Naive thymus-derived CD4-positive, alpha-beta T cell (primary cell): Measurements from ENCODE around the gene MYL4. TPM values are rescaled to one million over a fixed set of nuclear protein-coding genes. Genes with fewer than 3 reads are reported as not detected.
"Not testable (repeated sequence)": the region's sequence is repeated elsewhere in the genome, so short reads cannot be mapped to it uniquely, and the experiment has no call there.

Experiments used
- ATAC-seq: fragments of 150-1000 bp; cut with Tn5 transposase; 2 replicates; pipeline ENCODE4 v1.10.0; 2021; ENCODE audit warnings: mild to moderate bottlenecking, moderate library complexity
- CTCF ChIA-PET: fragments of 350-600 bp; sonication (Branson Sonifier 250); formaldehyde crosslinking; loops from one replicate; lab custom pipeline; 2021; ENCODE audit warnings: antibody characterized with exemption; lab: Charles Lee
- POLR2A ChIA-PET: fragments of 350-600 bp; sonication (Branson Sonifier 250); formaldehyde crosslinking; loops from one replicate; lab custom pipeline; 2021; ENCODE audit warnings: antibody characterized with exemption, inconsistent platforms; lab: Charles Lee
- DNase-seq, 9 donors: peaks; one replicate each; pipeline versions ENCODE4 v3.0.0 to v3.0.0-alpha.2; 2020 to 2022; ENCODE audit warnings: mixed read lengths in 1 of 9
- H3K27ac ChIP-seq: one replicate; pipeline ENCODE4 v1.7.0; 2013; ENCODE audit warnings: mild to moderate bottlenecking, low read depth, low read length, moderate library complexity
- H3K27me3 ChIP-seq, 2 donors: one replicate each; pipeline ENCODE4 v1.7.0; 2013; ENCODE audit warnings: low read length in 2 of 2, mild to moderate bottlenecking in 2 of 2, moderate library complexity in 2 of 2; ENCODE audit not compliant: control insufficient read depth in 2 of 2, insufficient read depth in 2 of 2
- H3K36me3 ChIP-seq, 3 experiments: 1 replicate in 2 of 3; 2 replicates in 1 of 3; pipeline ENCODE4 v1.7.0; 2013; ENCODE audit warnings: low read length in 3 of 3, mild to moderate bottlenecking in 3 of 3, moderate library complexity in 1 of 3; ENCODE audit not compliant: insufficient read depth in 3 of 3, control insufficient read depth in 2 of 3
- H3K4me1 ChIP-seq, 2 donors: one replicate each; pipeline ENCODE4 v1.7.0; 2013; ENCODE audit warnings: low read length in 2 of 2, mild to moderate bottlenecking in 2 of 2, moderate library complexity in 1 of 2; ENCODE audit not compliant: control insufficient read depth in 2 of 2, insufficient read depth in 2 of 2
- H3K4me3 ChIP-seq: 2 replicates; pipeline ENCODE4 v1.7.0; 2013; ENCODE audit warnings: mild to moderate bottlenecking, low read length
- H3K9me3 ChIP-seq, 3 experiments: 1 replicate in 2 of 3; 2 replicates in 1 of 3; pipeline ENCODE4 v1.7.0; 2013; ENCODE audit warnings: low read length in 3 of 3; ENCODE audit not compliant: control insufficient read depth in 2 of 3
- H3K27ac Mint-ChIP-seq, 9 donors: one replicate each; pipeline ENCODE4 v1.8.0; 2020 to 2022; ENCODE audit warnings: mixed read lengths in 9 of 9, mild to moderate bottlenecking in 8 of 9, moderate library complexity in 5 of 9, inconsistent platforms in 2 of 9
- H3K27me3 Mint-ChIP-seq, 5 donors: one replicate each; pipeline ENCODE4 v1.8.0; 2021 to 2022; ENCODE audit warnings: mixed read lengths in 5 of 5, mild to moderate bottlenecking in 1 of 5
- H3K36me3 Mint-ChIP-seq, 5 donors: one replicate each; pipeline ENCODE4 v1.8.0; 2020 to 2022; ENCODE audit warnings: mixed read lengths in 5 of 5, mild to moderate bottlenecking in 3 of 5, inconsistent platforms in 1 of 5
- H3K4me1 Mint-ChIP-seq, 7 donors: one replicate each; pipeline ENCODE4 v1.8.0; 2020 to 2022; ENCODE audit warnings: mixed read lengths in 7 of 7, mild to moderate bottlenecking in 3 of 7, inconsistent platforms in 1 of 7
- H3K4me3 Mint-ChIP-seq, 10 donors: one replicate each; pipeline ENCODE4 v1.8.0; 2020 to 2022; ENCODE audit warnings: mild to moderate bottlenecking in 10 of 10, mixed read lengths in 10 of 10, moderate library complexity in 6 of 10, inconsistent platforms in 2 of 10
- H3K9me3 Mint-ChIP-seq, 11 donors: one replicate each; pipeline ENCODE4 v1.8.0; 2020 to 2022; ENCODE audit warnings: mixed read lengths in 11 of 11, mild to moderate bottlenecking in 4 of 11, inconsistent platforms in 1 of 11, moderate library complexity in 1 of 11
- intact Hi-C, 2 donors: fragments of 100-400 bp; cut with micrococcal nuclease; formaldehyde crosslinking; loops; one replicate each; pipeline ENCODE4 v1.15.1; 2023
- polyA plus RNA-seq, 2 donors: library from polyadenylated mRNA; unstranded; fragments of 300-500 nt; fragmentation: Illumina TruSeq; gene quantifications; one replicate each; pipeline ENCODE4 v1.2.3, GENCODE V29; 2021
- total RNA-seq, 6 experiments: library from RNA in 5 of 6; stranded (reverse) in 5 of 6; gene quantifications; 1 replicate in 5 of 6; 2 replicates in 1 of 6; pipeline ENCODE4 v1.2.3 and lab custom pipeline; 2021 to 2026

MYL4 gene
- total and polyA plus RNA-seq, 7 experiments from 2014 or later: not detected

- DNase-seq: no peak
- intact Hi-C loops: no loop called here
- peak overlapping the region in 1 of 9 donors; percentile 36 for H3K27ac Mint-ChIP-seq
- H3K9me3 ChIP-seq: no peaks in the 10 kb centered on the region
- no peak overlapping the region for H3K4me3 Mint-ChIP-seq
- H3K36me3 ChIP-seq: peaks cover 6 to 33% (median 6%) of the 10 kb centered on the region in 3 experiments
- CTCF ChIA-PET: no interaction called here
- H3K4me1 ChIP-seq: no peaks in the 10 kb centered on the region
- no peaks in the 10 kb centered on the region for H3K27me3 Mint-ChIP-seq
- no peak overlapping the region for H3K27ac ChIP-seq
- POLR2A ChIA-PET: no interaction called here
- ATAC-seq: no peak
- peaks cover 25 to 35% (median 29%) of the 10 kb centered on the region in 7 donors for H3K4me1 Mint-ChIP-seq
- no peak overlapping the region for H3K4me3 ChIP-seq
- H3K27me3 ChIP-seq: no peaks in the 10 kb centered on the region
- no peaks in the 10 kb centered on the region for H3K9me3 Mint-ChIP-seq
- peaks cover 0 to 38% (median 20%) of the 10 kb centered on the region in 5 donors for H3K36me3 Mint-ChIP-seq
Measured at GRCh38 chr17:47170710-47171109, 38.4 kb upstream of the MYL4 start.

GRCh38 chr17:47172696-47173565 is 36.2 kb upstream of the MYL4 start:
- ChIA-PET POLR2A (interaction anchor here (0.6 kb wide), 1 partner anchor 32 kb away, joined by 3 read pairs; no protein-coding TSS in a partner anchor), CTCF (interaction anchor here (0.7 kb wide), 1 partner anchor 38 kb away, joined by 3 read pairs; no protein-coding TSS in a partner anchor)
- Histone ChIP-seq H3K9me3 (no peaks in the 10 kb centered on the region), H3K4me1 (no peaks in the 10 kb centered on the region), H3K27me3 (no peaks in the 10 kb centered on the region), H3K36me3 (peaks cover 6 to 25% (median 6%) of the 10 kb centered on the region in 3 experiments), H3K4me3 (no peak overlapping the region), H3K27ac (no peak overlapping the region)
- DNase-seq (no peak), ATAC-seq (no peak)
- Mint-ChIP-seq H3K4me3 (peak overlapping the region in 1 of 10 donors; percentile 45), H3K4me1 (peaks cover 35 to 53% (median 45%) of the 10 kb centered on the region in 7 donors), H3K9me3 (no peaks in the 10 kb centered on the region), H3K27ac (no peak overlapping the region), H3K36me3 (peaks cover 0 to 30% (median 17%) of the 10 kb centered on the region in 5 donors), H3K27me3 (no peaks in the 10 kb centered on the region)
- intact Hi-C loops: no loop called here

- peak overlapping the region in 3 of 9 donors; percentile 41 to 72 (median 65) for H3K27ac Mint-ChIP-seq
Measured at GRCh38 chr17:47174823-47175222, 34.3 kb upstream of the MYL4 start.

DNA sequence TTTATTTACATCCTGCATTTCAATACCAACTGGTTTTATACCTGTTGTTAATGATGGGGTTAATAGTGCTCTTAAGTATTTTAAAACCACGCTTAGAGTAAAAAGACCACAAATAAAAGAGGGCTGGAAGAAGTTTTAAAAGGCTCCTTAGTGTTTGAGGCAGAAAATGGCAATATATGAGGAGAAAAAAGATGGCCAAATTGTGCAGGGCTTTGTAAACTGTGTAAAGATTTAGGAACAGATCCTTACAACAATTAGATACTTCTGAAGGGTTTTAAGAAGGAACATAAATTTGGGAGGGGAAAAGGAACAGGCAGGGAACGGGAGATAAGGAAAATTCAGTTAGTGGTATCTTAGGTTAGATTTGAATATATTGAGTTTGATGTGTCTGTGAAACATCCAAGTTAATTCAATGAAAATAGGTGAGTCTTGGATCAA is 32.7 kb upstream of the MYL4 start:
- no peak overlapping the region for H3K27ac ChIP-seq
- H3K36me3 Mint-ChIP-seq: peaks cover 0 to 29% (median 16%) of the 10 kb centered on the region in 5 donors
- no peaks in the 10 kb centered on the region for H3K4me1 ChIP-seq
- POLR2A ChIA-PET: no interaction called here
- peaks cover 29 to 60% (median 51%) of the 10 kb centered on the region in 7 donors for H3K4me1 Mint-ChIP-seq
- CTCF ChIA-PET: no interaction called here
- intact Hi-C loops: no loop called here
- H3K27me3 ChIP-seq: no peaks in the 10 kb centered on the region
- DNase-seq: no peak
- no peaks in the 10 kb centered on the region for H3K9me3 Mint-ChIP-seq
- peaks cover 0 to 12% (median 3%) of the 10 kb centered on the region in 3 experiments for H3K36me3 ChIP-seq
- H3K4me3 Mint-ChIP-seq: peak overlapping the region in 1 of 10 donors; percentile 17
- no peaks in the 10 kb centered on the region for H3K27me3 Mint-ChIP-seq
- peak overlapping the region in 2 of 9 donors; percentile 18 to 83 for H3K27ac Mint-ChIP-seq
- no peak for ATAC-seq
- H3K9me3 ChIP-seq: no peaks in the 10 kb centered on the region
- no peak overlapping the region for H3K4me3 ChIP-seq

More at GRCh38 chr17:47174823-47175222, 34.3 kb upstream of the MYL4 start:
- H3K36me3 ChIP-seq, H3K9me3 ChIP-seq, DNase-seq, CTCF ChIA-PET, H3K4me3 ChIP-seq, ATAC-seq, H3K27me3 ChIP-seq, H3K27ac ChIP-seq, intact Hi-C loops, H3K9me3 Mint-ChIP-seq, POLR2A ChIA-PET, H3K27me3 Mint-ChIP-seq, H3K4me1 ChIP-seq: not testable (repeated sequence)
- Mint-ChIP-seq H3K4me3 (peak overlapping the region in 4 of 10 donors; percentile 41 to 73 (median 62)), H3K4me1 (peaks cover 38 to 62% (median 50%) of the 10 kb centered on the region in 7 donors), H3K36me3 (peaks cover 0 to 24% (median 15%) of the 10 kb centered on the region in 5 donors)

DNA sequence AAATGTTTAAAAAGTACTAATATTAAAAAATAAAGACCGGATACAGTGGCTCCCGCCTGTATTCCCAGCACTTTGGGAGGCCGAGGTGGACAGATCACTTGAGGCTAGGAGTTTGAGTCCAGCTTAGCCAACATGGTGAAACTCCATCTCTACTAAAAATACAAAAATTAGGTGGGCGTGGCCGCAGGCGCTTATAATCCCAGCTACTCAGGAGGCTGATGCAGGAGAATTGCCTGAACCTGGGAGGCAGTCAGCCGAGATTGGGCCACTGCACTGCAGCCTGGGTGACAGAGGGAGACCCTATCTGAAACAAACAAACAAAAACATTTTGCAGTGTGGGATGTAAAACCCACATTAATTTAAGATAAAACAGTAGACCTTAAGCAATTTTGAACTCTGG is 31.9 kb upstream of the MYL4 start:
- H3K27ac Mint-ChIP-seq: no peak overlapping the region
- no peaks in the 10 kb centered on the region for H3K9me3 Mint-ChIP-seq
- H3K4me3 ChIP-seq: no peak overlapping the region
- H3K4me1 ChIP-seq: no peaks in the 10 kb centered on the region
- intact Hi-C loops: no loop called here
- no peak overlapping the region for H3K27ac ChIP-seq
- no peak for ATAC-seq
- peaks cover 33 to 68% (median 56%) of the 10 kb centered on the region in 7 donors for H3K4me1 Mint-ChIP-seq
- no peaks in the 10 kb centered on the region for H3K27me3 ChIP-seq
- no peaks in the 10 kb centered on the region for H3K27me3 Mint-ChIP-seq
- POLR2A ChIA-PET: no interaction called here
- CTCF ChIA-PET: no interaction called here
- H3K36me3 Mint-ChIP-seq: peaks cover 0 to 34% (median 18%) of the 10 kb centered on the region in 5 donors
- H3K9me3 ChIP-seq: no peaks in the 10 kb centered on the region
- no peak overlapping the region for H3K4me3 Mint-ChIP-seq
- DNase-seq: no peak
- H3K36me3 ChIP-seq: peaks cover 0 to 12% (median 3%) of the 10 kb centered on the region in 3 experiments

GRCh38 chr17:47179141-47179540 is 30.0 kb upstream of the MYL4 start:
- Mint-ChIP-seq H3K36me3 (peaks cover 0 to 36% (median 18%) of the 10 kb centered on the region in 5 donors), H3K4me3 (no peak overlapping the region), H3K27ac (peak overlapping the region in 1 of 9 donors; percentile 25), H3K9me3 (no peaks in the 10 kb centered on the region), H3K4me1 (peaks cover 38 to 73% (median 67%) of the 10 kb centered on the region in 7 donors), H3K27me3 (no peaks in the 10 kb centered on the region)
- peaks cover 6 to 7% of the 10 kb centered on the region in 2 donors for H3K4me1 ChIP-seq
- no peaks in the 10 kb centered on the region for H3K9me3 ChIP-seq
- no peaks in the 10 kb centered on the region for H3K27me3 ChIP-seq
- ChIA-PET POLR2A (no interaction called here), CTCF (no interaction called here)
- intact Hi-C loops: no loop called here
- no peak for ATAC-seq
- no peak overlapping the region for H3K4me3 ChIP-seq
- peaks cover 0 to 11% (median 3%) of the 10 kb centered on the region in 3 experiments for H3K36me3 ChIP-seq
- no peak for DNase-seq
- H3K27ac ChIP-seq: no peak overlapping the region
